22Rv1 (cell line): ENCODE results near the gene LRRTM4.

Experiments
- H3K27ac ChIP-seq: fragments of 450-650 bp; 2 replicates; pipeline ENCODE4 v1.5.1; 2017
- CTCF ChIP-seq: fragments of 450-650 bp; IDR thresholded peaks from 2 replicates; pipeline ENCODE4 v1.5.1; 2017; ENCODE audit warnings: mild to moderate bottlenecking
- ZFX ChIP-seq: fragments of 450-650 bp; IDR thresholded peaks from 2 replicates; pipeline ENCODE4 v1.6.1; 2017; ENCODE audit warnings: antibody characterized with exemption, borderline replicate concordance

Gene LRRTM4

GRCh38 chr2:76932550-76932949 lies 589.6 kb downstream of the LRRTM4 start:
- no peak overlapping the region for H3K27ac ChIP-seq
- TF ChIP-seq CTCF (no peak), ZFX (no peak)

- TF ChIP-seq ZFX (no peak), CTCF (no peak)
- H3K27ac ChIP-seq, result no peak overlapping the region
Measured at GRCh38 chr2:76930056-76930744, 592.0 kb downstream of the LRRTM4 start.

- TF ChIP-seq ZFX, result no peak
- no peak for TF ChIP-seq CTCF
- H3K27ac ChIP-seq, result no peak overlapping the region
Measured at GRCh38 chr2:76928026-76928425, 594.1 kb downstream of the LRRTM4 start.

- H3K27ac ChIP-seq, result no peak overlapping the region
- no peak for TF ChIP-seq CTCF
- TF ChIP-seq ZFX, result no peak
Measured at GRCh38 chr2:76921006-76921405, 601.2 kb downstream of the LRRTM4 start.

- TF ChIP-seq ZFX (no peak), CTCF (no peak)
- H3K27ac ChIP-seq, result no peak overlapping the region
Measured at GRCh38 chr2:76895469-76895868, 626.7 kb downstream of the LRRTM4 start.

GRCh38 chr2:76870581-76870980 lies 651.6 kb downstream of the LRRTM4 start:
- no peak for TF ChIP-seq CTCF
- TF ChIP-seq ZFX, result no peak
- no peak overlapping the region for H3K27ac ChIP-seq

GRCh38 chr2:76870011-76870410 lies 652.2 kb downstream of the LRRTM4 start:
- TF ChIP-seq CTCF (no peak), ZFX (no peak)
- no peak overlapping the region for H3K27ac ChIP-seq
